ENCODE measurements around the gene CCDC88C. TPM values are rescaled to one million over a fixed set of nuclear protein-coding genes. Genes with fewer than 3 reads are reported as not detected.

Gene CCDC88C
- total and polyA plus RNA-seq, 2 experiments from 2014 or later: 23.6 to 60.7 TPM

- Histone ChIP-seq H3K27ac (ENCODE audit: low read depth) (peak overlapping the region; percentile 72), H2AFZ (no peak overlapping the region), H3K4me1 (ENCODE audit: insufficient read depth) (peaks cover 65% of the 10 kb centered on the region), H3F3A (replicated peaks; ENCODE audit: low read depth) (peaks cover 7% of the 10 kb centered on the region), H3K79me2 (replicated peaks; ENCODE audit: insufficient read depth) (peaks cover 99% of the 10 kb centered on the region), H3K36me3 (ENCODE audit: insufficient read depth) (no peaks in the 10 kb centered on the region; the same call in 1 of the 2 replicates), H3K9me2 (ENCODE audit: insufficient read depth) (no peaks in the 10 kb centered on the region), H3K4me2 (peak overlapping the region; percentile 53), H4K20me1 (replicated peaks; ENCODE audit: insufficient read depth) (peaks cover 10% of the 10 kb centered on the region), H3K4me3 (no peak overlapping the region), H3K27me3 (ENCODE audit: insufficient read depth) (no peaks in the 10 kb centered on the region)
- peak overlapping the region; percentile 43; the same call in 2 of the 3 replicates for H3K4me3 Mint-ChIP-seq
- DNase-seq (ENCODE audit: low spot score): no peak
- peaks cover 8% of the 10 kb centered on the region for H3K27me3 Mint-ChIP-seq (ENCODE audit: insufficient read depth, low read depth, poor library complexity)
- H3K36me3 Mint-ChIP-seq (ENCODE audit: low read depth): peaks cover 3% of the 10 kb centered on the region; the same call in 2 of the 3 replicates
- peak; percentile 2; the same call in 1 of the 3 replicates for ATAC-seq
- H3K4me1 Mint-ChIP-seq: peaks cover 79% of the 10 kb centered on the region
- no peaks in the 10 kb centered on the region for H3K9me3 Mint-ChIP-seq
- TF ChIP-seq CTCF (conservative IDR thresholded peaks at IDR 0.05; ENCODE audit: low read depth in 2 of 2) (no peak), ETS1 (IDR thresholded peaks at IDR 0.05) (no peak), ZNF462 (CRISPR knock-in tag; IDR thresholded peaks at IDR 0.05) (no peak), POLR2AphosphoS5 (IDR thresholded peaks at IDR 0.05; ENCODE audit: low read depth) (no peak), EZH2 (IDR thresholded peaks at IDR 0.05; ENCODE audit: low read depth, unreplicated experiment) (no peak), REST (IDR thresholded peaks at IDR 0.05; ENCODE audit: unreplicated experiment) (no peak), EZH2phosphoT487 (IDR thresholded peaks at IDR 0.05; ENCODE audit: unreplicated experiment) (no peak), ZNF331 (CRISPR knock-in tag; IDR thresholded peaks at IDR 0.05; ENCODE audit: low read depth) (no peak)
- peak overlapping the region; percentile 82 for H3K27ac Mint-ChIP-seq
Observed at GRCh38 chr14:91392623-91393303, 24.9 kb downstream of the CCDC88C start.
